HFFc6 (cell line): ENCODE measurements around the gene CYP46A1. TPM values are rescaled to one million over a fixed set of nuclear protein-coding genes. Genes with fewer than 3 reads are reported as not detected.

Source experiments
- DNase-seq: peaks from one replicate; pipeline ENCODE4 v3.0.0-alpha.2; 2018
- H3K27ac Mint-ChIP-seq: 2 replicates; pipeline ENCODE4 v1.8.0; 2020; ENCODE audit warnings: mild to moderate bottlenecking, mixed read lengths
- H3K27me3 Mint-ChIP-seq: 2 replicates; pipeline ENCODE4 v1.8.0; 2021; ENCODE audit warnings: mild to moderate bottlenecking, moderate library complexity, mixed read lengths; ENCODE audit not compliant: insufficient read depth
- H3K36me3 Mint-ChIP-seq: 2 replicates; pipeline ENCODE4 v1.8.0; 2021; ENCODE audit warnings: low read depth, mixed read lengths
- H3K4me1 Mint-ChIP-seq: 2 replicates; pipeline ENCODE4 v1.8.0; 2020; ENCODE audit warnings: low read depth, mixed read lengths
- H3K4me3 Mint-ChIP-seq: 2 replicates; pipeline ENCODE4 v1.8.0; 2020; ENCODE audit warnings: mild to moderate bottlenecking, moderate library complexity, mixed read lengths
- H3K9me3 Mint-ChIP-seq: 2 replicates; pipeline ENCODE4 v1.8.0; 2020; ENCODE audit warnings: mild to moderate bottlenecking, mixed read lengths
- CTCF ChIP-seq: fragments of 200-600 bp; sonication (generic); IDR thresholded peaks from 2 replicates; pipeline ENCODE4 v1.5.0; 2021; ENCODE audit warnings: antibody characterized with exemption, mild to moderate bottlenecking
- total RNA-seq, 6 experiments: library from RNA; stranded (reverse); fragmentation: NEBNext Ultra II Directional; extraction: Animal tissue kit (Norgen Biotek cat#: 25700); gene quantifications; 2 replicates in 1 of 6; 3 replicates in 5 of 6; pipeline ENCODE4 v1.2.3, GENCODE V29; 2021

The CYP46A1 gene
- total RNA-seq, 6 experiments from 2014 or later, result 0.28 to 0.62 (median 0.49) TPM

GRCh38 chr14:99706107-99706900, 22.2 kb downstream of the CYP46A1 start:
- no peaks in the 10 kb centered on the region for H3K4me1 Mint-ChIP-seq
- H3K27me3 Mint-ChIP-seq, result no peaks in the 10 kb centered on the region
- H3K4me3 Mint-ChIP-seq, result no peak overlapping the region
- no peak for TF ChIP-seq CTCF
- peaks cover 10% of the 10 kb centered on the region for H3K36me3 Mint-ChIP-seq
- no peak for DNase-seq
- H3K27ac Mint-ChIP-seq, result no peak overlapping the region
- peaks cover 22% of the 10 kb centered on the region for H3K9me3 Mint-ChIP-seq

- DNase-seq, result no peak
- Mint-ChIP-seq H3K9me3 (peaks cover 28% of the 10 kb centered on the region), H3K4me3 (no peak overlapping the region), H3K27ac (no peak overlapping the region), H3K27me3 (no peaks in the 10 kb centered on the region; the same call in 1 of the 2 replicates), H3K4me1 (no peaks in the 10 kb centered on the region), H3K36me3 (peaks cover 12% of the 10 kb centered on the region)
- TF ChIP-seq CTCF, result no peak
These were observed 23.3 kb downstream of the CYP46A1 start for GRCh38 chr14:99707420-99707819.

- Mint-ChIP-seq H3K27me3 (no peaks in the 10 kb centered on the region; the same call in 1 of the 2 replicates), H3K27ac (no peak overlapping the region), H3K4me3 (no peak overlapping the region), H3K4me1 (no peaks in the 10 kb centered on the region), H3K9me3 (peaks cover 30% of the 10 kb centered on the region), H3K36me3 (peaks cover 15% of the 10 kb centered on the region)
- TF ChIP-seq CTCF, result no peak
- no peak for DNase-seq
These were observed 23.8 kb downstream of the CYP46A1 start for GRCh38 chr14:99707921-99708320.

GRCh38 chr14:99708449-99708848, 24.4 kb downstream of the CYP46A1 start:
- DNase-seq, result no peak
- H3K9me3 Mint-ChIP-seq, result peaks cover 26% of the 10 kb centered on the region
- no peak overlapping the region for H3K27ac Mint-ChIP-seq
- H3K27me3 Mint-ChIP-seq, result no peaks in the 10 kb centered on the region; the same call in 1 of the 2 replicates
- TF ChIP-seq CTCF, result no peak
- no peak overlapping the region for H3K4me3 Mint-ChIP-seq
- peaks cover 10% of the 10 kb centered on the region for H3K36me3 Mint-ChIP-seq
- H3K4me1 Mint-ChIP-seq, result no peaks in the 10 kb centered on the region

- no peak for DNase-seq
- no peak for TF ChIP-seq CTCF
- Mint-ChIP-seq H3K9me3 (peaks cover 11% of the 10 kb centered on the region), H3K4me3 (no peak overlapping the region), H3K27me3 (peaks cover 11% of the 10 kb centered on the region), H3K4me1 (no peaks in the 10 kb centered on the region), H3K36me3 (peaks cover 7% of the 10 kb centered on the region; the same call in 1 of the 2 replicates), H3K27ac (no peak overlapping the region)
These were observed 29.9 kb downstream of the CYP46A1 start for GRCh38 chr14:99713972-99714371.
